NCI-H446 treated with DMSO at 0.1 percent for 48 hours (cell line): ENCODE measurements around the gene IL2RA.
"Not testable (repeated sequence)": the region's sequence is repeated elsewhere in the genome, so short reads cannot be mapped to it uniquely, and the experiment has no call there.

Experiments used
- DNase-seq: peaks from one replicate; lab custom pipeline; 2025; lab: John Stamatoyannopoulos, UW

Gene IL2RA

GRCh38 chr10:5981529-5981928, 80.6 kb downstream of the IL2RA start:
- DNase-seq, result no peak

- DNase-seq, result no peak
Observed at GRCh38 chr10:5978230-5978489, 84.0 kb downstream of the IL2RA start.

GRCh38 chr10:5977471-5978229, 84.5 kb downstream of the IL2RA start, which contains the start of gene IL15RA:
IL15RA (minus strand) TSS chr10:5977543; CDS start chr10:5977492, 51 bp downstream.
- DNase-seq, result no peak

DNA sequence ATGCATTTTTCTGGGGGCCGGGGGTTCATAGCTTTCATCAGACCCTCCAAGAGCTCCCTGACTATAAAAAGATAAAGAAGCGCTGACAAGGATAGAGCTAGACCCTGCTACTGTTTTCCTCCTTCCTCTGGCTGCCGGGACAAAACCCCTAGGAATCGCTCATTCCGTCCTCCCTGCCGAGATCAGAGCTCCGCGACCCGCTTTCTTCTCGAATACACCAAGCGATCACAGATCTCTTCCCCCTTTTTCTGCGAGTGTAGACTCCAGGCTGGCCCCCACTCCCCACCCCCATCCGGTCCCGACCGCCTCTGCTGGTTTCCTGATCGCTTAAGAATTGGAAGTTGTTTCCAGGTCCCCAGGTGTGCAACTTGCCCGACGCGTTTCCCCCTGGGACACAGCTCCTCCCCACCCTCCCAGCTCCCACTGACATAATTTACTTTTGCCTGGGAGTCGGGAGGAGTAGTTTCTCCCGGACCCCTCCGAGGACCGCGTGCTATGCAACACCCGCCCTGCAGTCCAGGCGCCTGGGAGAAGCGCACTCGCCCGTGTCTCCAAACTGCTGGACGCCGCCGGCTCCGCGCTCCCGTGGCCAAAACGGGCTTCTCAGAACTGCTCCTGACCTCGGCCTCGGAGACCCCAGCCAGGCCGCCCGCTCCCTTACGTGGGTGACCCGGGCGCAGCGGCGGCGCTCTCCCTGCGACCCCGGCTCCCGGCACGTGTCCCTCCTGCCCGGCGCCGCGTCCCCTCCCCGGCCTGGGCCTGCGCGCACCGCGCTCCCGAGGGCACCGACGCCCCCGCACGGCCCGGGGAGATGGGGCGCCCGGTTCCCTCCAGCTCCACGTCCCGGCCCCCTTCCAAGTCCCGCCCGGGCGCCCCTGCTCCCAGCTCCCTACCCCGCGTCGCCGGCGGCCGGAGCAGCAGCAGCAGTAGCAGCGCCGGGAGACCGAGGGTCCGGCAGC, 85.4 kb downstream of the IL2RA start:
- DNase-seq, result no peak

DNA sequence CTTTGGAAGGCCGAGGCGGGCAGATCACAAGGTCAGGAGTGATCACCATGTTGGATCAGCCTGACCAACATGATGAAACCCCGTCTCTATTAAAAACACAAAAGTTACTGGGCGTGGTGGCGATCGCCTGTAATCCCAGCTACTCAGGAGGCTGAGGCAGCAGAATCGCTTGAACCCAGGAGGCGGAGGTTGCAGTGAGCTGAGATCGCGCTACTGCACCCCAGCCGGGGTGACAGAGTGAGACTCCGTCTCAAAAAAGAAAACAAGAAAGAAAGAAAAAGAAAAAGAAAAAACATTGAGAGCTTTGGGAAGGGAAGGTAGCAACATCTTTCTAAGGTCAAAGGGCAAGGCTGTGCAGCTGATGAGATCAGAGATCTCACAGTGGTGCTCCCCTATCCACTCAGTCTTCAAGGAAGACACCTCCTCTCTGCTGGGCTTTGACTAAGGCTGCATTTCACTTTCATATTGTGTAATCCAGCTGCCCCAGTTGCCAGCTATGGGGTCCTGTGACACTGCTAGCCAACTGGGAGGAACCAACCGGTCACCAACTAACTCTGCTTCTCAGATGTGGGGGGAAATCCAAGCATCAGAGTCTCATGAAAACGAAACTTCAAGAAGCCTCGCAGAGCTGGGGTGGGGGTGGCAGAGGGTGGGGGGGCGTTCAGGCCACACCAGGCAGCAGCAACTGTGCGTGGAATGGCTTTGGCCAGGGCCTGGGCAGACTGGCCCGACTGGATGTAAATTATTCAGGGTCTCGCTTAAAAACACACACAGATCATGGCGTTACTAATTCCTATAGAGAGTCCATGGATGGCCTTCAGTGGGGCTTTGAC, 86.3 kb downstream of the IL2RA start:
- DNase-seq, result no peak

DNA sequence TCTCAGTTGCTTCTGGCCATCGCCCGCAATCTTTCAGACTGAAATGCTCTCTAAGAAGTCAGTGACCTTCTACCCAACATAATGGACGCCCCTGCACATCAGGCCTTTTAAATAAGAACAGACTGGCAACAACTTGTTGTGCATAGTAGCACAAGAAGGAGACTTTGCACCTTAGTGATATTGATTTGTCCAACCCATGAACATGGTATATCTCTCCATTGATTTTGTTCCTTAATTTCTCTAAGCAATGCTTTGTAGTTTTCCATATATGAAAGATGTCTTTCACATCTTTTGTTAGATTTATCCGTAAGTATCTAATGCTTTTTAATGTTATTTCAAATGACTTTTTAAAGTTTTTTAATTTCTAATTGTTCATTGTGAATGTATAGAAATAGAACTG, 89.1 kb downstream of the IL2RA start:
- DNase-seq, result no peak

DNA sequence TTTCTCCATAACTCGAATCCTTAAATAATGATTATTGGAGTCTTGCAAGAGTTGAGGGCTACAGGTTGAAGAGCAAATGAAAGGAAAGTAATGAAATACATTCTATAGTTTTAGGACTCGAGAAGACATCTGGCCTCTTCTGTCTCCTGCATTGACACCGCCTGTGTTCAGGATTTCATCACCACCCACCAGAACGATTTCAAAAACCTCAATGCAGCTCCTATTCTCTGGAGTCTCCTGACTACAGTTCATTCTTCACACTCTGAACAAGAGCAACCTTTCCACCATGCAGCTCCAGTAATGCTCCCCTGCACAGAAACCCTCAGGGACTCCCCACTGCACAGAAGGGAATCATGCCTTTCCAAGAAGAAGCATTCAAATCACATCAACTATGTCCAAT, 90.3 kb downstream of the IL2RA start:
- no peak for DNase-seq

GRCh38 chr10:5971315-5971832, 90.8 kb downstream of the IL2RA start:
- DNase-seq, result no peak

DNA sequence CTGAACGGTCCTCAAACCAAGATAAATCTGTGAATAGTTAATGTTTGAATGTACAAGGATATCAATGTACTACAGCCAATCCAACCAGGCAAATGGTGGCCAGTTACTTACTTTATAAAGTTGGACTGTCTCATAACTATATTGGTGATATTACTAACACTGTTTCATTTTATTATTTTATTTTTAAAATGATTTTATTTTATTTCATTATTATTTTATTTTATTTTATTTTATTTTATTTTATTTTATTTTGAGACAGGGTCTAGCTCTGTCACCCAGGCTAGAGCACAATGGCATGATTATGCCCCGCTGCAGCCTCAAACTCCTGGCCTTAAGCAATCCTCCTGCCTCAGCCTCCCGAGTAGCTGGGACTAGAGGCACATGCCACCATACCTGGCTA, 91.6 kb downstream of the IL2RA start:
- DNase-seq, result no peak

DNA sequence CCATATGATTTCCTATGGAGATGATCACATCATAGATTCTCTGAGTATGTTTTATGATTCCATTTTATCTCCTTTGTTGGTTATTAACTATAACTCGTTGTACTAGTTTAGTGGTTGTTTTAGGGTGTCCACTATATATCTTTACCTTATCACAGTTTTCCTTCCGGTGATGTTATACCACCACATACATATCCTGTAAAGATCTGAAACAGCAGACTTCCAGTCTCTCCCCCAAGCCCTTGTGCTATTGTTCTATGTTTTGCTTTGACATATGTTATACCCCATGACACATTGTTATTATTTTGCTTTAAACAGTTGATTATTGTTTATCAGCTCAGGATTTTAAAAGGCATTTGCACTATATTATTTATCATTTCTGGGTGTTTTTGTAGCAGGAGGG, 92.1 kb downstream of the IL2RA start:
- no peak for DNase-seq

- no peak for DNase-seq
Observed at GRCh38 chr10:5968681-5969453, 93.3 kb downstream of the IL2RA start.

GRCh38 chr10:5968037-5968680, 94.0 kb downstream of the IL2RA start:
- DNase-seq, result no peak

DNA sequence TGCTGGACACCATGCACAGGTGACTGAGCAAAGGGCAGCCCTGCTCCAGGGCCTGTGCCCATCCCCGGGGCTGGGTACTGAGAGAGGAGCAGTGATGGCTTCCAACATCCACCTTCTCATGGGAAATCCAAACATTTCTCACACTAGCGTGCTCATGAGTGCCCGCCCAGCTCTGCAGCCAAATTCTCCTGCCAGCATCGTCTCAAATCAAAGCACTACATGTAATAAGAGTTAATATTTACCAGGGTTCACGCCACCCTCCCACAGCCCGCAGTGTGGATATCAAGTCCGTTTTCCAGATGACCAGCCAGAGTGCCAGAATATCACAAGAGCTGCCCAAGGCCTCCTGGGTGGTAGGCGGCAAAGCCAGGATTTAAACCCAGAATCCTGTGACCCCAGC, 96.9 kb downstream of the IL2RA start:
- DNase-seq, result no peak

GRCh38 chr10:5964736-5965135, 97.4 kb downstream of the IL2RA start:
- DNase-seq, result no peak

DNA sequence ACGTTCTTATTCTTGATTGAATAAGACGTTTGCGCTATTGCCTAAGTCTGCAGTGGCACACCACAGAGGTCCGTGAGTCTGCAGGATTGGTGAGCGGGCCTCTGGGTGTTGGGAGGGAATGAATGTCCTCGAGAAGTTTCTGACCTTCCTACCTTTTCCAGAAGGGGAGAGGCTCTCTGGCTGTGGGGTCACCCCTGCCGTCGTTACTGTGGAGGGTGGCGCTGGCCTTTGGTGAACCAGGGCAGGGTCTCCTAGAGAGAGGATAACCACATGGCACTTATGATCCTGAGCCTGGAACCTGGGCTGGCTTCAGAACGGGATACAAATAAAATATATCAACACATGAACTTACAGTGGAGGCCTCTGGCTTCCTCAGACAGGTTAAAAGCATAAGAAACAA, 98.6 kb downstream of the IL2RA start:
- no peak for DNase-seq

DNA sequence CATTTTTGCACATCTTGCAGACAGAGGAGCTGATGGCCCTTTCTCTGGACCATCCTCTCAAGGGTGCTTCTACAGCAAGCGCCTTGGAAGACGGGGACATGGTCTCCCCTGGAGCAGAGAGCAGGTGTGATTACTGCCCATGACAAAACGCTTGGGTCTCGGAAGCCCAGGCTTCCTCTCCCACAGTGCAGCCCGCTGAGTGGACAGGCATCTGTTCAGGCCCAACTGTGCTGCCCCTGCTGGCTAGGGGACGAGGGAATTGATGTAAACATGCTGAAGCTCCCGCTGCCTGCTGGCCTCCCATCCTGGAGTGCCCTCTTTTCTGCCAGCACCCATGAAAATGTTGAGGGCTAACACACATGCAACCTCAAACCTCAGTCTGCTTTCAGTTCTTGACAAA, 99.1 kb downstream of the IL2RA start:
- DNase-seq, result no peak

- not testable (repeated sequence) for DNase-seq
Observed at GRCh38 chr10:5962358-5962940, 99.7 kb downstream of the IL2RA start.

DNA sequence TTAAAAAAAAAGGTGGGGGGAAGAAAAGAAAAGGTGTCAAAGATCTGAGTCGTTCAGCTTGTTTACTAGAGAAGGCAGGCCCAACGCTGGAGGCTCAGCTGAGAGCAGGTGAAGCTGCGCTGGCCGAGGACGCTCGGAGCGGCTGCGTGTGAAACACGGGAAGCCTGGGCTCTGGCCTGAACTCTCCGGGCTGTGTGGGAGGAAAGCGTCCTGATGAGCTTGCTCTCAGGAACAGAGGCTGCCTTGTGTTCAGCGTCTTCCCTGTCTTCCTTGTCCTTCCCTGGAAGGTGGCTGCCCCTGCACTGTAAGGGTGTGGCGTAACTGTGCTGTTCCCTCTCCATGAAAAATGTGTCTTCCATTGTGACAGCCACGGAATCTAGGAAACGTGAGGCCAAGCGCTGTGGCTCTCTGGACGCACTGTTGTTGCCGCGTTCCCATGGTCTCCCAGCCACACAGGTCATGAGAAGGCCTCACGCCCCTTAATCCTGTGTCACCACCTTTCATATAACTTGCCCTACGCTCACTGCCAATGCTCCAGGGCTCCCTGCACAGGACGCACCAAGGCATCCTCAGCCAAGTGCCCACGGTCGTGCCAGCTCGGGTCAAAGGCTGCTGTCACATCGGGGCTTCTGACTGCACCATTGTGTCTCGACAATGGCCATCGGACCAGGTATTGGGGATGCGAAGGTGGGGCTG, 100.6 kb downstream of the IL2RA start:
- DNase-seq, result no peak

DNA sequence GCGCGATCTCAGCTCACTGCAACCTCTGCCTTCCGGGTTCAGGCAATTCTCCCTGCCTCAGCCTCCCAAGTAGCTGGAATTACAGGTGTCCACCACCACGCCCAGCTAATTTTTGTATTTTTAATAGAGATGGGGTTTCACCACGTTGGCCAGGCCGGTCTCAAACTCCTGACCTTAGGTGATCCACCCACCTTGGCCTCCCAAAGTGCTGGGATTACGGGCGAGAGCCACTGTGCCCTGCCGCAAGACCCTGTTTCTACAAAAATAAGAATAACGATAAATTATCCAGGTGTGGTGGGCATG, 101.2 kb downstream of the IL2RA start:
- not testable (repeated sequence) for DNase-seq
